ENCODE results near the gene MED25.

The MED25 gene

DNA sequence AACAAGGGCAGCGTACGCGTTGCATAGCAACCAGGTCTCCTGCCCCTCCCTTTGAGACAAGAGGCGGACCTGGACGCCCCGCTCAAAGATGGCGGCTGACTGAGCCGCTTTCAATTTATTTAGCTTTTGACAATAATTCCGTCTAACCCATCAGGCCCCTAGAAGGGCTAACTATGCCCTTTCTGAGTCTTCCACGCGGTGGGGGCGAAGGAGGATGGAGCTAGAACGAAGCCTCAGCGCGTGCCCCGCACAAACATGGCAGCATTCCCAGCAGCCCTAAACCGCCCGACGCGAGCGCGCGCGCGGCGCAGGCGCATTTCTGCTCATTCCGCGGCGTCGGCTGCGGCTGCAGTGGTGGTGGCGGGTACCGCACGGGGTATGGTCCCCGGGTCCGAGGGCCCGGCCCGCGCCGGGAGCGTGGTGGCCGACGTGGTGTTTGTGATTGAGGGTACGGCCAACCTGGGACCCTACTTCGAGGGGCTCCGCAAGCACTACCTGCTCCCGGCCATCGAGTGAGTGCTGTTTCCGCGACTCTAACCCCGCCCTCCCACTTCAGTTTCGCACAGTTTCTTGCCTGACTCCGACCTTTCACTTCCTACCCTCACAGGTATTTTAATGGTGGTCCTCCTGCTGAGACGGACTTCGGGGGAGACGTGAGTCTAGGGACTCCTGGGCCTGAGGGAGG lies at the start of gene MED25:
Gene MED25 (plus strand): TSS at position 326 of the 685 bp plus-strand sequence. CDS start 53 bp downstream, at position 379.
- peak; percentile 71 to 77 for ATAC-seq

DNA sequence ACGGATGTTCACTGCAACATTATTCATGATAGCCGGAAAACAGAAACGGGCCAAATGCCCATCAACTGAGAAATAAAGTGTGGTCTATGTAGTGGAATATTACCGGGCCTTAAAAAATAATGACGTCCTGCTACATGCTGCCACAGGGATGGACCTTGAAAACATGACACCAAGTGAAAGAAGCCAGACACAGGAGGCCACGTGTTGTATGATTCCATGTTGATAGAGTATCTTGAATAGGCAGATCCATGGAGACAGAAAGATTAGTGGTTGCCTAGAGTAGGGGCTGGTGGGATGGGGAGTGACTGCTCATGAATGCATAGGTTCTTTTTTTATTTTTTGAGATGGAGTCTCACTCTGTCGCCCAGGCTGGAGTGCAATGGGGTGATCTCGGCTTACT lies 47.6 kb upstream of the MED25 start:
- no peak for ATAC-seq

DNA sequence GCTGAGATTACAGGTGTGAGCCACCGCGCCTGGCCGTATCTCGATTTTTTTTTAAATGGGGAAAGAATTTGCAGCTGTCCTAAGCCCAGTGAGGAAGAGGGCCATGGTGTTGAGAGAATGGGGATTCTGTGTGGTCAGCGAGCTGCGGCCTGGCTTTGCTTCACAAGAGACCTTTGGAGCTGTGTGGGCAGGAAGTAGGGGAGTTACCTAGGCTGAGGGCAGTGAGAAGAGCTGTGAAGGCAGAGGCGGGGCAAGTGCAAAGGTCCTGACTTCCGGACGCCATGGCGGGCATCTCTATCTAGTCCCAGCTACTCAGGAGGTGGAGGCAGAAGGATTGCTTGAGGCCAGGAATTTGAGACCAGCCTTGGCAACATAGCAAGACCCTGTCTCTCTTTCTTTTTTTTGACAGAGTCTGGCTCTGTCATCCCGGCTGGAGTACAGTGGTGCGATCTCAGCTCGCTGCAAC lies 46.4 kb upstream of the MED25 start:
- ATAC-seq = no peak

DNA sequence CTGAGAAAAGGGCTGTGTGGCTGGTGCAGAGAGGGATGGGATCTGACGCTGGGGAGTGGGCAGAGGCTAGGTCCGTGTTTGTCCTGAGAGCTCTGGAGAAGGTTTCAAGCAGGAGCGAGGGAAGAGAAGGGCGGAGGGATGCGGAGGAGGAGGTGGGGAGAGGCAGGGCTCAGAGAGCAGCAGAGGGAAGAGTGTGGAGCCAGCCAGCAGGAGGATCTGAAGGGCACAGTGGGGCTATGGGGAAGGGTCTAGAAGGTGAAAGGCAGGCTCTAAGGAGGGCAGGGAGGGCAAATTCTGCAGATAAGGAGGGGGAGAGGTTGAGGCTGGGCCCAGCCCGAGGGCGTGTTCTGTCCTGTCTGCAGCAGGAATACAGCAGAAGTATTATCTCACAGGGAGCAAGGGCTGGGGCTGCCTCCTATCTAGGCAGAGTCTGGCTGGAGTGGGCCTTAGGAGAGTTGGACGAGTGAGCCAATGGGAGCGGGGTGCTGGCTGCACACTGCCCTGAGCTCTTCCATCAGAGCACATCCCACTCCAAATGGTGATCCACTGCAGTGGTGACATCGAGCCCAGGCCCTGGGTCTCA lies 45.1 kb upstream of the MED25 start:
- ATAC-seq = no peak

DNA sequence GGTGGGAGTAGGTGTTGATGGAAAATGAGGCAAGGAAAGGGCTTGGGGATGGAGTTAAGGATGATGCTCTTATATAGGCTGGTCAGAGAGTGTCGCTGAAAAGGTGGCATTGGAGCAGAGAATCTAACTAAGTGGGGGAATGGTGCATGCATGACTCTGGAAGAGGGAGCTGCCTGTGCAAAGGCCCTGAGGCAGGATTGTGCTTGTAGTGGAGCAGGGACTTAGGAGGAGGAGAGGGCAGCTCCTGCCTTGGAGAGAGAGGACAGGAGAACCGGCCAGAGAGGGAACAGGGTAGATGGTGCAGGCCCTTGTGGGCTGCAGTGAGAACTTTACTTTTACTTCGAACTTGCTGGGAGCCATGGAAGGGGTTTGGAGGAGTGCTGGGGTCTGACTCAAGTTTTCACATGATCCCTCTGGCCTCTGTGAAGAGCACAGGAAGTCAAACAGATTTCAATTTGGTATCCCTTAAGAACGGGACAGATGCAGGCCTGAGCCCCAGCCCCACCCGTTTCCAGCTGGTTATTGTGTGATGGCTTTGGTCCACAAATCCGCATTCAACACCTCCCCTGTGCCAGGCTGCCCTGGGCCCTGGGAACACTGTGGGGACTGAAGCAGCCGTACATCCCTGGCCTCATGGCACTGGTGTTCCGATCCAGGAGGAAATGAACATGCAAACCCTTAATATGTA lies 44.3 kb upstream of the MED25 start:
- ATAC-seq = no peak

DNA sequence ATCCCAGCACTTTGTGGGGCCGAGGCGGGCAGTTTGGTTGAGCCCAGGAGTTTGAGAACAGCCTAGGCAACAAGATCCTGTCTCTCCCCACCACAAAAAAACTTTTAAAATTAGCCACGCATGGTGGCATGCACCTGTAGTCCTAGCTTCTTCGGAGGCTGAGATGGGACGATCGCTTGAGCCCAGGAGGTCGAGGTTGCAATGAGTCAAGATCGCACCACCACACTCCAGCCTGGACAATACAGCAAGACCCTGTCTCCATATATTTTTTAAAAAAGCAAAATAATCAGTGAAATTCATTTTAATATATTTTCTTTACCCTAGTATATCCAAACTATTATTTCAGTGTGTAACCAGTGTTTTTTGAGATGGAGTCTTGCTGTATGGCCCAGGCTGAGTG lies 43.1 kb upstream of the MED25 start:
- ATAC-seq = no peak

DNA sequence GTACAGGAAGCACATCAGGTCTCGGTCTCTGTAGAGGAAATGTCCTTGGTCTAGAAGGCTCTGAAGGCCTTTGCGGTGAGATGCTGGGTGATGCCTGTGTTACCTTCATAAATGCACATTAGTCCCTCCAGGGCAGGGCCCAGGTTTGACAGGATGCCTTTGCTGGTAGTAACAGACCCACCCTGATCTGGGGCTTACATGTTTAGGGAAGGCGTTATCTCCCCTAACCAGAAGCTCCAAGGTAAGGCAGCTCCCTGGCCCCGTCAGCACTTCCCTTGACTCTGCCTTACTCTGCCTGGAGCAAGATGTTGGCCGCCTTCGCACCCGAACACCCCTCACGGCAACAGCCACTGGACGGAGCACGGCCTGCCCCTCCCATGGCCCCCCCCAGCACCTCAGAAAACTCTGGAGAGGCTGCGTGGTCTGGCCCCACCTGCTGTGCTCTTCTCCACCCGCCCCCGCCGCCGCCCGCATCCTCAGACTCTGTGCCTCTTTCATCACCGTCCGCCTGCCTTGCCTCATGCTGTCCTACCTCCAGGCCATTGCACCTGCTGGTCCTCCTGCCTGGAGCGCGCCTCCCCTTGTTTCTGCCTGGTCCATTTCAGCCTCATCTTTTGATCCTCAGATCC lies 42.2 kb upstream of the MED25 start:
- no peak for ATAC-seq

DNA sequence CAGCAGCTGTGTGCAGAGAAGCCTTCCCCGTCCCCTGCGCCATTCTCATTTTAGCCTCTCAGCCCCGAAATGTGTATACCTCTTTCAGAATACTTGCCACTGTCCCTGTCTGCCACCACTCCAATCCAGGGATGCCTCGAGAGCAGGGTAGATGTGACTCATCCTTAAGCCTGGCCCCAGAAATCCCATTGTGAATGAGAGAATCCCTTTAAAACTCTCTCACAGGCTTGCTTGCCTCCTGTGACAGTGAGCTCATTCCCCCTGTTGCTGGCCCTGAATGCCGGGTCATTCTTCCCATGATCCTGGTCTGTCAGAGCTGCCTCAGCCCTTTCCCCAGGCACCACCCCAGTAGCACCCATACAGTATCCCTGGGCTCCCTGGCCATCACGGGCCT lies 41.7 kb upstream of the MED25 start:
- no peak for ATAC-seq

DNA sequence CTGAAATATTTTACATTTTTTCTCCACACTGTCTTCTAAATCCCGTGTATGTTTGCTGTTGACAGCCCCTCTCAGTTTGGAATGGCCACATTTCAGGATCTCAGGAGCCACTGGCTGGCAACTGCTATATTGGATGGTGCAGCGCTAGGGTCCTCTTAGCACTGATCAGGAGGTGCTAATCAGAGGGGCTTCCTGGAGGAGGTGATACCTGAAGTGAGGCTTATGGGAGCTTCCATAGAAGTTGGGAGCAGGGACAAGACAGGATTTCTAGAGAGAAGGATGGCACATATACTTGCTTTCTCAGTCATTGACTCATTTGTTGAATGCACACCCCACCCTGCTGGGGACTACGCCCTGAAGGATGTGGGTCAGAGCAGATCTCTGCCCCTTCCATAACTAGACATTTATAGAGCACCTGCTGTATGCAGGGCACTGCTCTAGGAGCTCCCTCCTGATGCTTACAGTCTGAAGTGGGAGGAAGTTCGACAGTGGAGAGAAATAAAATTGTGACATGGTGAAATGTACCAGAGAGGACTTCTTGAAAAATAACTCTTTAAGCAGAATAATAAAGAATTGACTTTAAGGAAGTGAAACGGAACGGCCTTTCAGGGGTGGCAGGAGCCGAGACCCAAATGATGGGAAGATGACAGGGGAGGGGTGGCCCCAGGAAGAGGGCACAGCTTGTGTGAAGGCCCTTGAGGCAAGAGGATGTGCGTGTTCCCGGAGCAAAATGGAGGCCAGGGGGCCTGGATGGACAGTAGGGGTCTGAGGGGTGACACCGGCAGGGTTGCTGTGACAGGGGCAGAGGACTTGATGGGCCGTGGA lies 38.1 kb upstream of the MED25 start:
- ATAC-seq = no peak

DNA sequence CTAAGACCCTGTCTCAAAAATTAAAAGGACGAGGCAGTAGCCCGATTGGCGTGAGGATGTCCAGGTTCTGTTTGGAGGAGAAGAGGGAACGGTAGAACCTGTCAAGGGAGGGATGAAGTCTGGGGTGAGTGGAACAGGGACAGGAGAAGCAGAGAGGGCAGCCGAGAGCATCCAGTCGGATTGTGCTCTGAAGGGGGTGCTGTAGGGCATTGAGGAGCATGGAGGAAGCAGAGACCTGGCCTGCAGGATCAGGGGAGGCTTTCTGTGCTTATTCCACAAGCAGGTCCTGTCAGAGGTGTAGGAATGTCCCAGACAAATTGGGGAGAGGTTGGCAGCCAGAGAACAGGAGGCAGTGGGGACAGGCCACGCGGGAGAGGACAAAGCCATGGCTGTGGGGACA lies 37.2 kb upstream of the MED25 start:
- no peak for ATAC-seq

DNA sequence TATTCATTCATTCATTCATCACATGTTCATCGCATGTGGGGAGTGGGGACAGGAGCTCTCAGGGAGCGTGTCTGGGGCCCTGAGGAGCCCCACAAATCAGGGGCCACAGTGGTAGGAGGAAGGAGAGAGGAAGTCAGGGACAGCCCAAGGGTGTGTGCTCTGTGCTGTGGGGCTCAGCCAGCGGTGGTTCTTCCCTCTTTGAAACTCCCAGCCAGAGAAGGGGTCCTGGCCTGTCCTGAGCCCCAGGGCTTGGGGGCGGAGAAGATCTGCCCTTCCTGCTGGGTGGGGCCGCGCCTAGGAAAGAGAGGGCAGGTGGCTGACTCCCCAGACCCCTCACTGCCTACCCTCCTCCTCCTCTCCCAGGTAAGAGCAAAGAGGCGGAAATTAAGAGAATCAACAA lies 36.7 kb upstream of the MED25 start:
- ATAC-seq = no peak

DNA sequence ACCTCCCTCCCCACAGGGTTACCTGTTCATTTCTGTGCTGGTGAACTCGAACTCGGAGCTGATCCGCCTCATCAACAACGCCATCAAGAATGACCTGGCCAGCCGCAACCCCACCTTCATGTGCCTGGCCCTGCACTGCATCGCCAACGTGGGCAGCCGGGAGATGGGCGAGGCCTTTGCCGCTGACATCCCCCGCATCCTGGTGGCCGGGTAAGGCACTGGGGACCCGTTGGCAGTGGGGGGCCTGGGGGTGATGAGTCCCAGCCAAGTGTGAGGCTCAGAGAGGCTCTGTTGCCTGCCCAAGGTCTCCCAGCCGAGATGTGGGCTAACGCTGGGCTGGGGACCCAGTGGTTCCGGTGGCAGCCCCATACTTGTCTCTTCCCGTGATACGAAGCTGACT lies 35.6 kb upstream of the MED25 start:
- no peak for ATAC-seq

DNA sequence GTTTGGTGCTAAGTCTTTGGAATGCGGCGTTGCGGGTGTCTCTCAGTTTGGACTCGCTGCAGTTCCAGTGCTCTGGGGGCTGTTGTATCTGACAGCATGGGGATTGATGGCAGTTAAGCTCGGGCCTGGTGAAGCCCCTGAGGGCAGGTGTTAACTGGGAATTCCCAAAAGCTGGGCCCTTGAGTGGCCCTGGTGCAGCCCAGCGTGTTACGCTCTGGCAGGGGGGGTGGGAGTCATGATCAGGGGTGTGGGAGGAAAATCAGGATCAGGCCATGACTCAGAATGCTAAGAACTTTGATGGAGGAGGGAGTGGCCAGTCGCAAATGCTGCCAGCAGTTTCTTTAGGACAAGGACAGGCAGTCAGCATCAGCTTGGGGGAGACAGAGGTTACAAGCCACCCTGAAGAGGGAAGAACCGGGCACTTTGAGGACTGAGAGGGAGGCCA lies 31.7 kb upstream of the MED25 start:
- ATAC-seq = no peak

DNA sequence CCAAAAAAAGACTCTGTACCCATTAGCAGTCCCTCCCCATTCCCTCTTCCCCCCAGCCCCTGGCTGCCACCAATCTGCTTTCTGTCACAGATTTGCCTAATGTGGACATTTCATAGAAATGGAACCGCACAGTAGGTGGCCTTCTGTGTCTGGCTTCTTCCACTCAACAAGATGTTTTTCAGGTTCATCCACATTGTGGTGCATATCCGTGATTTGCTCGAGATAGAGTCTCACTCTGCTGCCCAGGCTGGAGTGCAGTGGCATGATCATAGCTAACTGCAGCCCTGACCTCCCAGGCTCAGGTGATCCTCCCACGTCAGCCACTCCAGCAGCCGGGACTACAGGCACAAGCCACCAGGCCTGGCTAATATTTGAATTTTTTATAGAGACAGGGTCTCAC lies 30.3 kb upstream of the MED25 start:
- no peak for ATAC-seq

DNA sequence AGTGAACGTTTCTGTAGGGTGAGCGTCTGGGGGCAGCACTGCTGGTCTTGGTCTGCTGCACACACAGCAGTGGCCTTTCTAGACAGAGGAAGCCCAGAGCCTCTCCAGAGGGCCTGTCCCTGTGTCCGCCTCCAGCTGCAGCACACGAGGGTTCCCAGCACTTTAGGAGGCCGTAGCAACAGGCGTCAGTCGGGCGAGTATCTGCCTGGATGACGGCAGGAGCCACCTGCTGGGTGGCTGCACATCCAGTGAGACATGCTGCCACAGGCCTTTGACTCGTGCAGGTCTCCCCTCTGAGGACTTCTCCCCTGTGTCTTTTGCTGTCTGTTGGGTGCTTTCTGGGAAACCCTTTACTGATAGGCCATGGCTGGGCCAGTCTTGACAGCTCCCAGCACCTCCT lies 29.2 kb upstream of the MED25 start:
- no peak for ATAC-seq

DNA sequence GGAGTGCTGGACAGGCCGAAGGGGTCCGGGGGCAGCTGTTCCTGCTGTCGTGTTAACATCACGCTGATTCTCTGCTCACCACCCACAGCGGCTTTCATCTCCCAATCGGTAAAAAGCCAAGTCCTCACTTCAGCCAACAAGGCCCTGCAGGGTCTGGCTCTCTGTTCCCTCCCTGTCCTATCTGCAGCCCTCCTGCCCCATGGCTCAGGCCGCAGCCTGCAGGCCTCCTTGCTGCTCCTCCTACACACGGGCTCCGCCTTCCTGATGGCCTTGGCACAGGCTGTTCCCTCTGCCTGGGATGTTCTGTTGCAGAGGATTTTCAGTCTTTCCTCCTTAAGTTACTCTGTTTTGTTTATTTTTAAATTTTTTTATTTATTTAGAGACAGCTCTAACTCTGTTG lies 27.2 kb upstream of the MED25 start:
- no peak for ATAC-seq

DNA sequence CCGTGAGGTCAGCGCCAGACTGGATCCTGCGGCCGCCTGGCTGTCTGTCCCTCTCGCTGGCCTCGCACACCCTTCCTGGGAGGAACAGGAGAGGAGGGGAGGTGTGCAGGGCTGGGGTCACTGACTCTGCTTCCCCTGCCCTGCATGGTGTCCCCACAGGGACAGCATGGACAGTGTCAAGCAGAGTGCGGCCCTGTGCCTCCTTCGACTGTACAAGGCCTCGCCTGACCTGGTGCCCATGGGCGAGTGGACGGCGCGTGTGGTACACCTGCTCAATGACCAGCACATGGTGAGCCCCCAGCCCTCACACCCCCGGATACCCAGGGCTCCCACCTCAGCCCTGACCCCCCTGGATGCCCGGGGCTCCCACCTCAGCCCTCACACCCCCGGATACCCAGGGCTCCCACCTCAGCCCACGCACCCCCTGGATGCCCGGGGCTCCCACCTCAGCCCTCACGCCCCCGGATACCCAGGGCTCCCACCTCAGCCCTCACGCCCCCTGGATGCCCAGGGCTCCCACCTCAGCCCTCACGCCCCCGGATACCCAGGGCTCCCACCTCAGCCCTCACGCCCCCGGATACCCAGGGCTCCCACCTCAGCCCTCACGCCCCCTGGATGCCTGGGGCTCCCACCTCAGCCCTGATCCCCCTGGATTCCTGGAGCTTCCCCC lies 26.2 kb upstream of the MED25 start:
- no peak for ATAC-seq

DNA sequence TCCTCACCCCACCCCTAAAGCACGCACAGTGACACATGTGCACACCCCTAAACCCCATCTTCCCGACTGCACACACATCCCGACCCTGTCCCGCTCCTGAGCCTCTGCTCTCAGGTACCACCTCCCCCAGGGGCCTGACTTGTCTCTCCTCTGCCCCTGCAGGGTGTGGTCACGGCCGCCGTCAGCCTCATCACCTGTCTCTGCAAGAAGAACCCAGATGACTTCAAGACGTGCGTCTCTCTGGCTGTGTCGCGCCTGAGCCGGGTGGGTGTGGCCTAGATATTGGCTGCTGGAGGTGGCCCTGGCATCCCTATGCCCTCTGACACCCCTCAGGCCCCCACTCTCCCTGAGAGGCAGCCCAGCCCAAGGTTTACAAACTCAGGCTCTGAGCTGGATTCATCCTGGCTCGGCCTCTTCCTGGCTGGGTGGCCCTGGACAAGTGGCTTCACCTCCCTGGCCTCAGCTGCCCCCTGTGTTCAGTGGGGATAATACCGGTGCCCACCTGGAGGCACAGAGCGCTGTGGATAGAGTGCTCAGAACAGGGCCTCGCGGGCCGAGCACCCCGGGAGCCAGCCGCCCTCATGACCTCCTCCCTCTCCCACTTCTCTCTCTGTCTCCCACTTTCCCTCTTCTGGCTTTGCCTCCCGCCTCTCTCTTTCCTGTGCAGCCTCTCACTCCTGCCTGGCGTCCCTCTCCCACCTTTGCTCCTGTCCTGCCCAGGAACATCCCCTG lies 25.1 kb upstream of the MED25 start:
- ATAC-seq = no peak

DNA sequence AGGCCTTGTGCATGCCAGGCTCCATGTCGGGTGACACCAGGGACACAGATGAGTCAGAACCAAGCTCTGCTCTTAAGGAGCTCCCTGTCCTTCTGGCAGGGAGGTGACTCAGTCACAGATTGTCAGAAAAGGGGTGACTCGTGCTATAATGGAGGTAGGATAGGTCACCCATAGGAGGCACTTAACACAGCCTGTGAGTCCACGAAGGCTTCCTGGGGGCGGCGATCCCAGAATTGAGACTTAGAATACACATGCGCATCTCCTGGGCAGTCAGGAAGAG lies 24.6 kb upstream of the MED25 start:
- ATAC-seq = peak; percentile 93 to 97

DNA sequence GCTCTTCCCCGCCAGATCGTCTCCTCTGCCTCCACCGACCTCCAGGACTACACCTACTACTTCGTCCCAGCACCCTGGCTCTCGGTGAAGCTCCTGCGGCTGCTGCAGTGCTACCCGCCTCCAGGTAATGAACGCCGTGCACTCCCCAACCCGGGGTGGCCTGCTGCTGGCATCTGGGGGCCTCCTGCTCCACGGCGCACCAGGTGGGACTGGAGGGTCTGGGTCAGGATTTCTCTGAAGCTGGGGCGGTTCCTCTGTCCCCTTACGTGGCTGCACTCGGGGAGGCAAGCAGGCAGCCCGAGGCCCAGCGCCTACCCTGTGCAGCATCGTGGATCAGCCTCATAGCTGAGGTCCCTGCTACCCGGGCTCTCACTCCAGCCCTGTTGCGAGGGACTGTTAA lies 22.5 kb upstream of the MED25 start:
- no peak for ATAC-seq

DNA sequence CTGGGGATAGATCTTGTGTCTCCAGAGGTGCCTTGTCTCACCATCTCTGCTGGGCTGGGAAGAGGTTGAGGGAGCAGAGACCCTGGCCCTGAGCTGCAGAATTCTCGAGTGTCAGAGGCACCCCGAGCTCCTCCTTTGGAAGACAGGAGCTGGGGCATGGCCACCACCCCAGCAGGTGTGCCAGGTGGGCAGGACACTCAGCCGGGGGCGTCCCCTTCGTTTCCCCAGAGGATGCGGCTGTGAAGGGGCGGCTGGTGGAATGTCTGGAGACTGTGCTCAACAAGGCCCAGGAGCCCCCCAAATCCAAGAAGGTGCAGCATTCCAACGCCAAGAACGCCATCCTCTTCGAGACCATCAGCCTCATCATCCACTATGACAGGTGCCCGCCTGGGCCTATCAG lies 19.5 kb upstream of the MED25 start:
- ATAC-seq = no peak

Data from activated CD4-positive, CD25-positive, alpha-beta regulatory T cell treated with anti-CD3 and anti-CD28 coated beads, Interleukin-2, amount 50 U/mL, for 24 hours (primary cell).